Activated CD4-positive, alpha-beta T cell treated with anti-CD3 and anti-CD28 coated beads for 4 hours (primary cell): ENCODE results near the gene RBMS3.
"Not testable (repeated sequence)": the region's sequence is repeated elsewhere in the genome, so short reads cannot be mapped to it uniquely, and the experiment has no call there.

ENCODE experiments used
- DNase-seq, 2 donors: peaks; one replicate each; pipeline ENCODE4 v3.0.0-alpha.2; 2020

The RBMS3 gene

GRCh38 chr3:29345516-29346300, 64.8 kb downstream of the RBMS3 start:
- no peak for DNase-seq

GRCh38 chr3:29346828-29347227, 66.0 kb downstream of the RBMS3 start:
- DNase-seq, result no peak

- no peak for DNase-seq
Observed at GRCh38 chr3:29347412-29347811, 66.5 kb downstream of the RBMS3 start.

GRCh38 chr3:29348316-29348715, 67.4 kb downstream of the RBMS3 start:
- no peak for DNase-seq

- no peak for DNase-seq
Observed at GRCh38 chr3:29349049-29349448, 68.2 kb downstream of the RBMS3 start.

GRCh38 chr3:29353807-29354206, 72.9 kb downstream of the RBMS3 start:
- DNase-seq, result no peak

- DNase-seq, result no peak
Observed at GRCh38 chr3:29354894-29355293, 74.0 kb downstream of the RBMS3 start.

GRCh38 chr3:29356062-29356461, 75.2 kb downstream of the RBMS3 start:
- no peak for DNase-seq

- DNase-seq, result not testable (repeated sequence)
Observed at GRCh38 chr3:29360289-29360688, 79.4 kb downstream of the RBMS3 start.

- DNase-seq, result no peak
Observed at GRCh38 chr3:29363110-29363509, 82.2 kb downstream of the RBMS3 start.

GRCh38 chr3:29370021-29370420, 89.2 kb downstream of the RBMS3 start:
- no peak for DNase-seq

- no peak for DNase-seq
Observed at GRCh38 chr3:29370476-29371420, 89.9 kb downstream of the RBMS3 start.

- no peak for DNase-seq
Observed at GRCh38 chr3:29373131-29373680, 92.3 kb downstream of the RBMS3 start.

- DNase-seq, result no peak
Observed at GRCh38 chr3:29374226-29374625, 93.4 kb downstream of the RBMS3 start.

GRCh38 chr3:29379097-29379496, 98.2 kb downstream of the RBMS3 start:
- DNase-seq, result no peak

GRCh38 chr3:29381595-29381994, 100.7 kb downstream of the RBMS3 start:
- no peak for DNase-seq

GRCh38 chr3:29382409-29382808, 101.5 kb downstream of the RBMS3 start:
- DNase-seq, result no peak

- DNase-seq, result no peak
Observed at GRCh38 chr3:29382845-29383244, 102.0 kb downstream of the RBMS3 start.

- DNase-seq, result no peak
Observed at GRCh38 chr3:29384640-29385039, 103.8 kb downstream of the RBMS3 start.

GRCh38 chr3:29385046-29385830, 104.4 kb downstream of the RBMS3 start:
- no peak for DNase-seq

- DNase-seq, result no peak
Observed at GRCh38 chr3:29389362-29389761, 108.5 kb downstream of the RBMS3 start.

GRCh38 chr3:29392625-29393388, 111.9 kb downstream of the RBMS3 start:
- DNase-seq, result no peak
